ENCODE results near the gene OR14C36.

- TF ChIP-seq EP300 (IDR thresholded peaks at IDR 0.05) = no peak
- no peak for TF ChIP-seq POLR2A (IDR thresholded peaks at IDR 0.05)
- TF ChIP-seq, protein P1, sequence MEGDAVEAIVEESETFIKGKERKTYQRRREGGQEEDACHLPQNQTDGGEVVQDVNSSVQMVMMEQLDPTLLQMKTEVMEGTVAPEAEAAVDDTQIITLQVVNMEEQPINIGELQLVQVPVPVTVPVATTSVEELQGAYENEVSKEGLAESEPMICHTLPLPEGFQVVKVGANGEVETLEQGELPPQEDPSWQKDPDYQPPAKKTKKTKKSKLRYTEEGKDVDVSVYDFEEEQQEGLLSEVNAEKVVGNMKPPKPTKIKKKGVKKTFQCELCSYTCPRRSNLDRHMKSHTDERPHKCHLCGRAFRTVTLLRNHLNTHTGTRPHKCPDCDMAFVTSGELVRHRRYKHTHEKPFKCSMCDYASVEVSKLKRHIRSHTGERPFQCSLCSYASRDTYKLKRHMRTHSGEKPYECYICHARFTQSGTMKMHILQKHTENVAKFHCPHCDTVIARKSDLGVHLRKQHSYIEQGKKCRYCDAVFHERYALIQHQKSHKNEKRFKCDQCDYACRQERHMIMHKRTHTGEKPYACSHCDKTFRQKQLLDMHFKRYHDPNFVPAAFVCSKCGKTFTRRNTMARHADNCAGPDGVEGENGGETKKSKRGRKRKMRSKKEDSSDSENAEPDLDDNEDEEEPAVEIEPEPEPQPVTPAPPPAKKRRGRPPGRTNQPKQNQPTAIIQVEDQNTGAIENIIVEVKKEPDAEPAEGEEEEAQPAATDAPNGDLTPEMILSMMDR (IDR thresholded peaks at IDR 0.05) = no peak
These were observed 12.6 kb downstream of the OR14C36 start, which contains the start of gene OR2T4 for GRCh38 chr1:248361121-248361715.

All from suprapubic skin (tissue), 3 donors.